GM12878 (cell line): ENCODE data around the gene HSD11B1L. TPM values are rescaled to one million over a fixed set of nuclear protein-coding genes. Genes with fewer than 3 reads are reported as not detected.

ENCODE experiments used
- ATAC-seq: fragments of 200-7000 bp; cut with Tn5 transposase; 3 replicates; pipeline ENCODE4 v1.9.1; 2020; ENCODE audit warnings: mild to moderate bottlenecking, moderate library complexity
- BruUV-seq: library from RNA; stranded (reverse); fragments of 400-500 nt; replicated peaks from 2 replicates; lab custom pipeline; 2021; lab: Mats Ljungman, UMichigan
- CTCF ChIA-PET: fragments of 300-600 bp; sonication (Branson Sonifier 250); formaldehyde crosslinking; extraction: SDS; loops from one replicate; lab custom pipeline; 2021; ENCODE audit warnings: inconsistent platforms; lab: Yijun Ruan, JAX
- POLR2A ChIA-PET: fragments of 350-600 bp; formaldehyde crosslinking; extraction: SDS; loops from one replicate; lab custom pipeline; 2021; ENCODE audit warnings: inconsistent platforms; lab: Charles Lee
- RAD21 ChIA-PET: fragments of 300-600 bp; sonication (Branson Sonifier 250); formaldehyde crosslinking; loops from one replicate; lab custom pipeline; 2023; ENCODE audit warnings: antibody characterized with exemption; ENCODE audit not compliant: unreplicated experiment; lab: Charles Lee
- SMC1A ChIA-PET: fragments of 300-600 bp; sonication (Branson Sonifier 250); formaldehyde crosslinking; loops from one replicate; lab custom pipeline; 2023; ENCODE audit not compliant: unreplicated experiment, uncharacterized antibody; lab: Charles Lee
- DNase-seq: peaks from one replicate; pipeline ENCODE4 v3.0.0-alpha.2; 2011; ENCODE audit warnings: low read depth, low spot score
- FAIRE-seq: peaks from 3 replicates; lab custom pipeline; 2011; peaks lifted over from hg19 to GRCh38; lab: Jason Lieb, UNC
- H2AFZ ChIP-seq: 2 replicates; pipeline ENCODE4 v1.6.0; 2011; ENCODE audit warnings: low read depth, low read length, control low read depth; ENCODE audit not compliant: control insufficient read depth
- H3K27ac ChIP-seq: 2 replicates; pipeline ENCODE4 v1.5.1; 2011; ENCODE audit warnings: control low read depth; ENCODE audit not compliant: control insufficient read depth, insufficient read depth
- H3K27me3 ChIP-seq, 2 experiments: replicated peaks in 1 of 2; 2 replicates each; pipeline versions ENCODE4 v1.6.0 to v1.6.1; 2011; ENCODE audit warnings: low read length in 1 of 2; ENCODE audit not compliant: control insufficient read depth in 2 of 2, insufficient read depth in 2 of 2
- H3K36me3 ChIP-seq, 2 experiments: 2 replicates each; pipeline ENCODE4 v1.5.1; 2011; ENCODE audit warnings: low read length in 1 of 2; ENCODE audit not compliant: control insufficient read depth in 2 of 2, insufficient read depth in 2 of 2
- H3K4me1 ChIP-seq: 2 replicates; pipeline ENCODE4 v1.6.1; 2011; ENCODE audit warnings: mild to moderate bottlenecking, low read length, moderate library complexity, mixed read lengths; ENCODE audit not compliant: control insufficient read depth, insufficient read depth
- H3K4me2 ChIP-seq: 2 replicates; pipeline ENCODE4 v1.6.0; 2011; ENCODE audit warnings: control low read depth; ENCODE audit not compliant: control insufficient read depth, insufficient read depth
- H3K4me3 ChIP-seq: fragments of 200-600 bp; sonication (generic); 2 replicates; pipeline ENCODE4 v1.5.1; 2016
- H3K79me2 ChIP-seq: 2 replicates; pipeline ENCODE4 v1.6.0; 2011; ENCODE audit warnings: low read length; ENCODE audit not compliant: control insufficient read depth, insufficient read depth
- H3K9ac ChIP-seq: 2 replicates; pipeline ENCODE4 v1.8.0; 2011; ENCODE audit warnings: low read length, control low read depth, mixed read lengths; ENCODE audit not compliant: control insufficient read depth, insufficient read depth
- H3K9me3 ChIP-seq: replicated peaks from 3 replicates; pipeline ENCODE4 v1.5.1; 2011; ENCODE audit warnings: mild to moderate bottlenecking, low read length; ENCODE audit not compliant: control insufficient read depth, insufficient read depth
- H4K20me1 ChIP-seq: 2 replicates; pipeline ENCODE4 v1.6.0; 2011; ENCODE audit not compliant: control insufficient read depth, insufficient read depth
- ASH2L ChIP-seq: fragments of 300-600, 200-600 bp; sonication (generic); IDR thresholded peaks from 2 replicates; pipeline ENCODE4 v1.6.1; 2017; ENCODE audit warnings: low read depth, mild to moderate bottlenecking, borderline replicate concordance
- ETV6 ChIP-seq, 2 experiments: fragments of 450-650 bp in 1 of 2; IDR thresholded peaks in 1 of 2; conservative IDR thresholded peaks in 1 of 2; 2 replicates each; pipeline ENCODE4 v1.6.1; 2014; ENCODE audit warnings: antibody characterized with exemption in 1 of 2, borderline replicate concordance in 1 of 2, low read depth in 1 of 2, mild to moderate bottlenecking in 1 of 2, moderate library complexity in 1 of 2
- HDAC6 ChIP-seq: fragments of 200-600 bp; sonication (generic); IDR thresholded peaks from one replicate; pipeline ENCODE4 v1.8.0; 2017; ENCODE audit warnings: antibody characterized with exemption; ENCODE audit not compliant: unreplicated experiment
- JUNB ChIP-seq: IDR thresholded peaks from 2 replicates; pipeline ENCODE4 v1.6.1; 2016; ENCODE audit warnings: antibody characterized with exemption, mild to moderate bottlenecking
- RAD21 ChIP-seq: IDR thresholded peaks from 2 replicates; pipeline ENCODE4 v1.6.1; 2011; ENCODE audit warnings: mild to moderate bottlenecking, low read depth, low read length, moderate library complexity; ENCODE audit not compliant: insufficient read depth
- SIN3A ChIP-seq: IDR thresholded peaks from 2 replicates; pipeline ENCODE4 v1.6.1; 2012; ENCODE audit warnings: low read depth, low read length, improper control_type of control experiment
- YBX1 ChIP-seq: fragments of 450-650 bp; IDR thresholded peaks from 2 replicates; pipeline ENCODE4 v1.6.1; 2016; ENCODE audit warnings: antibody characterized with exemption
- ZNF384 ChIP-seq: IDR thresholded peaks from 2 replicates; pipeline ENCODE4 v1.6.1; 2012; ENCODE audit warnings: low read depth, mild to moderate bottlenecking, low read length, improper control_type of control experiment, borderline replicate concordance
- WGBS: methylation state at CpG from one replicate; pipeline ENCODE4 v1.1.6; 2016; ENCODE audit warnings: low lambda C conversion rate; ENCODE audit not compliant: insufficient replicate concordance, insufficient coverage; ENCODE audit errors: missing lambda C conversion rate; 5-methylcytosine and 5-hydroxymethylcytosine counted together
- in situ Hi-C: fragments of 300-500 bp; cut with MboI; formaldehyde crosslinking; loops from 9 replicates; pipeline ENCODE4 v1.14.3; 2018; ENCODE audit warnings: mixed read lengths
- intact Hi-C: fragments of 100-400 bp; cut with micrococcal nuclease; formaldehyde crosslinking; loops from one replicate; pipeline ENCODE4 v1.14.2; 2022; ENCODE audit not compliant: unreplicated experiment
- polyA plus RNA-seq, 11 experiments: library from polyadenylated mRNA; depleted of rRNA in 4 of 11; unstranded in 6 of 11; stranded (reverse) in 5 of 11; fragments of >200 nt; fragmentation: Nextera tagmentation in 4 of 11; fragmentation: Illumina TruSeq in 1 of 11; extraction: Ambion mirVana in 4 of 11; extraction: Trizol in 1 of 11; gene quantifications; 1 replicate in 1 of 11; 2 replicates in 10 of 11; pipeline versions ENCODE4 v1.2.1 to v1.2.3, GENCODE V29; 2011 to 2016; ENCODE audit warnings: inconsistent platforms in 2 of 11, missing spikeins in 2 of 11, low read depth in 1 of 11
- total RNA-seq, 4 experiments: library from RNA; depleted of rRNA in 3 of 4; stranded (reverse); fragments of >200 nt in 3 of 4; fragmentation: Illumina TruSeq in 1 of 4; extraction: Trizol in 1 of 4; gene quantifications; 2 replicates each; pipeline versions ENCODE4 v1.2.1 to v1.2.3, GENCODE V29; 2013 to 2021
- TF ChIP-seq, protein P1 (sequence below): fragments of 450-650 bp; formaldehyde crosslinking; IDR thresholded peaks from 2 replicates; pipeline ENCODE4 v1.4.0; 2020; ENCODE audit warnings: mild to moderate bottlenecking, moderate library complexity
- TF ChIP-seq, protein P2 (sequence below): IDR thresholded peaks from 2 replicates; pipeline ENCODE4 v1.6.1; 2011; ENCODE audit warnings: borderline replicate concordance, low read depth, mild to moderate bottlenecking, moderate library complexity, mixed read lengths, low read length; ENCODE audit not compliant: insufficient read depth; ENCODE audit errors: extremely low read length

The HSD11B1L gene
- total and polyA plus RNA-seq, 10 of the 15 experiments (the other 5 are each of a cell fraction or from before 2014, with no cell fraction given), result 0.29 to 1.8 (median 1.1) TPM; not detected in 1

DNA sequence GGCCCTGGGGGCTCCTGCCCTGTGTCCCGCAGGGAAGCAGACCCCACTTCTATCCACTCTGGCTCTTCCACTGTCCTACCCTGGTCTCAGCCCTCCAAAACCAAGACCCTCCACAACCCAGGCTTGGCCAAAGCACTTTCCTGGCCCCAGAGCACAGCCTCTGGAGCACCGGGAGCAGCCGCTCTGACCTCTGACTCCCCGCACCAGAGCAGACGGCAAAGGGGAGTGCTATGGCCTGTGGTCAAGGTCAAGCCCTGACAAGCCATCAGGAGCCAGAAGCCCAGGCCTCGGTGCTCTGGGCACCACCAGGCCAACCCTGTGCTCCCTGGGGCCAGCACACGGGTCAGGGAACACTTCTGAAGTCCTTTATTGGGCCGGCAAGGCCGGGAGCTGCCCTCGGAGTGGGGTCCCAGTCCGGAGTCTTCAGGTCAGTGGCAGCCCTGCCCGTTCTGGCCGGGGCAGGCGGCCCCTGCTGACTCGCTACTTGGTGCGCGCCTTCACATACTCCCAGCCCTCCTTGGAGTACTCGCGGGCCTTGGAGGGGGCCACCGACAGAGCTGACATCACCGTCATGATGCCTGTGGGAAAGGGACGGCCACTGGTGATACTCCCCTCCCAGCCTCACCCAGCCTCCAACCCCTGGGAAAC is 2.6 kb upstream of the HSD11B1L start:
- ChIA-PET SMC1A (no interaction called here), CTCF (no interaction called here), RAD21 (no interaction called here), POLR2A (no interaction called here)
- H3K27ac ChIP-seq, result no peak overlapping the region
- no peak overlapping the region for H3K4me2 ChIP-seq
- FAIRE-seq, result no peak
- ATAC-seq, result no peak
- no peak overlapping the region for H3K9ac ChIP-seq
- no TSS peak for BruUV-seq
- in situ Hi-C loops (no loop called here), intact Hi-C loops (no loop called here)
- H3K9me3 ChIP-seq, result no peaks in the 10 kb centered on the region
- DNase-seq, result no peak
- no peak overlapping the region for H2AFZ ChIP-seq
- peaks cover 12% of the 10 kb centered on the region for H3K79me2 ChIP-seq
- peaks cover 0 to 2% of the 10 kb centered on the region in 2 experiments; a peak in 2 of 4 replicates for H3K36me3 ChIP-seq
- 97% methylated on average over 10 of the region's 22 CpGs for WGBS
- no peaks in the 10 kb centered on the region for H4K20me1 ChIP-seq
- peaks cover 5% of the 10 kb centered on the region; the same call in 1 of the 2 replicates for H3K4me1 ChIP-seq
- H3K4me3 ChIP-seq, result no peak overlapping the region
- TF ChIP-seq, protein P1, sequence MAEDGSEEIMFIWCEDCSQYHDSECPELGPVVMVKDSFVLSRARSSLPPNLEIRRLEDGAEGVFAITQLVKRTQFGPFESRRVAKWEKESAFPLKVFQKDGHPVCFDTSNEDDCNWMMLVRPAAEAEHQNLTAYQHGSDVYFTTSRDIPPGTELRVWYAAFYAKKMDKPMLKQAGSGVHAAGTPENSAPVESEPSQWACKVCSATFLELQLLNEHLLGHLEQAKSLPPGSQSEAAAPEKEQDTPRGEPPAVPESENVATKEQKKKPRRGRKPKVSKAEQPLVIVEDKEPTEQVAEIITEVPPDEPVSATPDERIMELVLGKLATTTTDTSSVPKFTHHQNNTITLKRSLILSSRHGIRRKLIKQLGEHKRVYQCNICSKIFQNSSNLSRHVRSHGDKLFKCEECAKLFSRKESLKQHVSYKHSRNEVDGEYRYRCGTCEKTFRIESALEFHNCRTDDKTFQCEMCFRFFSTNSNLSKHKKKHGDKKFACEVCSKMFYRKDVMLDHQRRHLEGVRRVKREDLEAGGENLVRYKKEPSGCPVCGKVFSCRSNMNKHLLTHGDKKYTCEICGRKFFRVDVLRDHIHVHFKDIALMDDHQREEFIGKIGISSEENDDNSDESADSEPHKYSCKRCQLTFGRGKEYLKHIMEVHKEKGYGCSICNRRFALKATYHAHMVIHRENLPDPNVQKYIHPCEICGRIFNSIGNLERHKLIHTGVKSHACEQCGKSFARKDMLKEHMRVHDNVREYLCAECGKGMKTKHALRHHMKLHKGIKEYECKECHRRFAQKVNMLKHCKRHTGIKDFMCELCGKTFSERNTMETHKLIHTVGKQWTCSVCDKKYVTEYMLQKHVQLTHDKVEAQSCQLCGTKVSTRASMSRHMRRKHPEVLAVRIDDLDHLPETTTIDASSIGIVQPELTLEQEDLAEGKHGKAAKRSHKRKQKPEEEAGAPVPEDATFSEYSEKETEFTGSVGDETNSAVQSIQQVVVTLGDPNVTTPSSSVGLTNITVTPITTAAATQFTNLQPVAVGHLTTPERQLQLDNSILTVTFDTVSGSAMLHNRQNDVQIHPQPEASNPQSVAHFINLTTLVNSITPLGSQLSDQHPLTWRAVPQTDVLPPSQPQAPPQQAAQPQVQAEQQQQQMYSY (CRISPR knock-in tag), result no peak
- TF ChIP-seq RAD21 (no peak), JUNB (no peak), ASH2L (no peak), ETV6 (conservative IDR thresholded peaks at IDR 0.05 in 1 of 2, IDR thresholded peaks at IDR 0.05 in 1 of 2; ENCODE audit: borderline replicate concordance in 1 of 2, low read depth in 1 of 2) (no peak), YBX1 (no peak), HDAC6 (no peak), ZNF384 (no peak), SIN3A (no peak)
- TF ChIP-seq, protein P2, sequence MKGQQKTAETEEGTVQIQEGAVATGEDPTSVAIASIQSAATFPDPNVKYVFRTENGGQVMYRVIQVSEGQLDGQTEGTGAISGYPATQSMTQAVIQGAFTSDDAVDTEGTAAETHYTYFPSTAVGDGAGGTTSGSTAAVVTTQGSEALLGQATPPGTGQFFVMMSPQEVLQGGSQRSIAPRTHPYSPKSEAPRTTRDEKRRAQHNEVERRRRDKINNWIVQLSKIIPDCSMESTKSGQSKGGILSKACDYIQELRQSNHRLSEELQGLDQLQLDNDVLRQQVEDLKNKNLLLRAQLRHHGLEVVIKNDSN, result no peak
- H3K27me3 ChIP-seq, result no peaks in the 10 kb centered on the region
